ENCODE data around the gene BLMH.

Gene BLMH

GRCh38 chr17:30291543-30292285, at the start of gene BLMH:
BLMH (minus strand) TSS chr17:30291944; CDS start chr17:30291819, 125 bp downstream.
- peak; percentile 63 to 84 (median 67) for DNase-seq (ENCODE audit: low read depth in 3 of 3)

GRCh38 chr17:30340801-30341356, 49.1 kb upstream of the BLMH start:
- no peak for DNase-seq (ENCODE audit: low read depth in 3 of 3)

GRCh38 chr17:30339086-30339485, 47.3 kb upstream of the BLMH start:
- DNase-seq (ENCODE audit: low read depth in 3 of 3) = no peak

GRCh38 chr17:30337393-30337999, 45.8 kb upstream of the BLMH start:
- no peak for DNase-seq (ENCODE audit: low read depth in 3 of 3)

GRCh38 chr17:30336369-30337171, 44.8 kb upstream of the BLMH start:
- peak; percentile 38 to 48 (median 42) for DNase-seq (ENCODE audit: low read depth in 3 of 3)

GRCh38 chr17:30334421-30334820, 42.7 kb upstream of the BLMH start:
- no peak for DNase-seq (ENCODE audit: low read depth in 3 of 3)

GRCh38 chr17:30333503-30334360, 42.0 kb upstream of the BLMH start, which contains the start of gene TMIGD1:
TMIGD1 (minus strand) TSS chr17:30334057; CDS start chr17:30332133, 1,924 bp downstream.
- DNase-seq (ENCODE audit: low read depth in 3 of 3) = no peak

GRCh38 chr17:30332057-30332542, 40.4 kb upstream of the BLMH start:
- peak in 2 of 3 experiments; percentile 36 to 50 for DNase-seq (ENCODE audit: low read depth in 3 of 3)

GRCh38 chr17:30326809-30327208, 35.1 kb upstream of the BLMH start:
- DNase-seq (ENCODE audit: low read depth in 3 of 3) = no peak

GRCh38 chr17:30324723-30325122, 33.0 kb upstream of the BLMH start:
- DNase-seq (ENCODE audit: low read depth in 3 of 3) = no peak

GRCh38 chr17:30323895-30324319, 32.2 kb upstream of the BLMH start:
- DNase-seq (ENCODE audit: low read depth in 3 of 3) = no peak

GRCh38 chr17:30323262-30323894, 31.6 kb upstream of the BLMH start:
- no peak for DNase-seq (ENCODE audit: low read depth in 3 of 3)

- DNase-seq (ENCODE audit: low read depth in 3 of 3) = no peak
Observed at GRCh38 chr17:30321314-30321713, 29.6 kb upstream of the BLMH start.

GRCh38 chr17:30318155-30318554, 26.4 kb upstream of the BLMH start:
- no peak for DNase-seq (ENCODE audit: low read depth in 3 of 3)

GRCh38 chr17:30316736-30317135, 25.0 kb upstream of the BLMH start:
- no peak for DNase-seq (ENCODE audit: low read depth in 3 of 3)

- DNase-seq (ENCODE audit: low read depth in 3 of 3) = no peak
Observed at GRCh38 chr17:30315106-30315505, 23.4 kb upstream of the BLMH start.

- no peak for DNase-seq (ENCODE audit: low read depth in 3 of 3)
Observed at GRCh38 chr17:30314474-30314873, 22.7 kb upstream of the BLMH start.

- no peak for DNase-seq (ENCODE audit: low read depth in 3 of 3)
Observed at GRCh38 chr17:30312226-30312625, 20.5 kb upstream of the BLMH start.

GRCh38 chr17:30310562-30310961, 18.8 kb upstream of the BLMH start:
- no peak for DNase-seq (ENCODE audit: low read depth in 3 of 3)

- DNase-seq (ENCODE audit: low read depth in 3 of 3) = no peak
Observed at GRCh38 chr17:30309591-30309990, 17.8 kb upstream of the BLMH start.

All from stimulated activated CD4-positive, alpha-beta T cell treated with anti-CD3 and anti-CD28 coated beads, TNF-alpha, amount 100 ng/mL, for 24 hours (primary cell).